ENCODE results near the gene SLC2A13.

The SLC2A13 gene

GRCh38 chr12:39912211-39912980 is 193.5 kb downstream of the SLC2A13 start:
- H3K4me1 ChIP-seq (ENCODE audit: control insufficient read depth, insufficient read depth, low read length) = peaks cover 4% of the 10 kb centered on the region; the same call in 1 of the 2 replicates
- CTCF ChIA-PET = no interaction called here
- H3K9me3 ChIP-seq (ENCODE audit: control insufficient read depth, insufficient read depth, low read depth, low read length) = no peaks in the 10 kb centered on the region
- H3K27ac ChIP-seq (ENCODE audit: extremely low read depth, low read depth, low read length) = no peak overlapping the region
- no peak for TF ChIP-seq MYNN (tag by site-specific recombination; IDR thresholded peaks at IDR 0.05; ENCODE audit: borderline replicate concordance)
- no peak for TF ChIP-seq ZBTB21 (tag by site-specific recombination; IDR thresholded peaks at IDR 0.05)
- TF ChIP-seq ZNF629 (tag by site-specific recombination; IDR thresholded peaks at IDR 0.05) = no peak
- no peak for TF ChIP-seq CTCF (tag by site-specific recombination; IDR thresholded peaks at IDR 0.05)
- no peak for TF ChIP-seq ZNF658 (tag by site-specific recombination; IDR thresholded peaks at IDR 0.05)
- no peak for TF ChIP-seq ZNF341 (tag by site-specific recombination; IDR thresholded peaks at IDR 0.05; ENCODE audit: low read depth)
- no peak for TF ChIP-seq ZNF837 (tag by site-specific recombination; IDR thresholded peaks at IDR 0.05)
- no peak for TF ChIP-seq ZNF292 (tag by site-specific recombination; IDR thresholded peaks at IDR 0.05; ENCODE audit: borderline replicate concordance, low read depth)
- TF ChIP-seq ZNF2 (tag by site-specific recombination; IDR thresholded peaks at IDR 0.05) = no peak
- TF ChIP-seq, protein P1, sequence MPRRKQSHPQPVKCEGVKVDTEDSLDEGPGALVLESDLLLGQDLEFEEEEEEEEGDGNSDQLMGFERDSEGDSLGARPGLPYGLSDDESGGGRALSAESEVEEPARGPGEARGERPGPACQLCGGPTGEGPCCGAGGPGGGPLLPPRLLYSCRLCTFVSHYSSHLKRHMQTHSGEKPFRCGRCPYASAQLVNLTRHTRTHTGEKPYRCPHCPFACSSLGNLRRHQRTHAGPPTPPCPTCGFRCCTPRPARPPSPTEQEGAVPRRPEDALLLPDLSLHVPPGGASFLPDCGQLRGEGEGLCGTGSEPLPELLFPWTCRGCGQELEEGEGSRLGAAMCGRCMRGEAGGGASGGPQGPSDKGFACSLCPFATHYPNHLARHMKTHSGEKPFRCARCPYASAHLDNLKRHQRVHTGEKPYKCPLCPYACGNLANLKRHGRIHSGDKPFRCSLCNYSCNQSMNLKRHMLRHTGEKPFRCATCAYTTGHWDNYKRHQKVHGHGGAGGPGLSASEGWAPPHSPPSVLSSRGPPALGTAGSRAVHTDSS (tag by site-specific recombination; IDR thresholded peaks at IDR 0.05) = no peak
- TF ChIP-seq ZNF248 (tag by site-specific recombination; IDR thresholded peaks at IDR 0.05) = no peak
- no peak for TF ChIP-seq ZNF394 (tag by site-specific recombination; IDR thresholded peaks at IDR 0.05; ENCODE audit: borderline replicate concordance)
- TF ChIP-seq ZBTB7A (tag by site-specific recombination; IDR thresholded peaks at IDR 0.05; ENCODE audit: low read depth) = no peak
- TF ChIP-seq ZNF654 (tag by site-specific recombination; IDR thresholded peaks at IDR 0.05; ENCODE audit: low read depth) = no peak
- TF ChIP-seq MEIS1 (CRISPR knock-in tag; IDR thresholded peaks at IDR 0.05; ENCODE audit: borderline replicate concordance) = no peak
- no peaks in the 10 kb centered on the region for H3K36me3 ChIP-seq (ENCODE audit: control insufficient read depth in 2 of 2, insufficient read depth in 1 of 2, low read length in 2 of 2)
- POLR2A ChIA-PET = no interaction called here
- H3K4me3 ChIP-seq (ENCODE audit: low read depth, low read length) = no peak overlapping the region

- CTCF ChIA-PET = interaction anchor here (0.6 kb wide), 1 partner anchor 57 kb away, joined by 3 read pairs; no protein-coding TSS in a partner anchor
Observed at GRCh38 chr12:39906237-39906636, 199.6 kb downstream of the SLC2A13 start.

More at GRCh38 chr12:39906237-39906636, 199.6 kb downstream of the SLC2A13 start:
- Histone ChIP-seq H3K4me3 (ENCODE audit: low read depth, low read length) (no peak overlapping the region), H3K9me3 (ENCODE audit: control insufficient read depth, insufficient read depth, low read depth, low read length) (no peaks in the 10 kb centered on the region), H3K4me1 (ENCODE audit: control insufficient read depth, insufficient read depth, low read length) (no peaks in the 10 kb centered on the region), H3K27ac (ENCODE audit: extremely low read depth, low read depth, low read length) (no peak overlapping the region), H3K36me3 (ENCODE audit: control insufficient read depth in 2 of 2, insufficient read depth in 1 of 2, low read length in 2 of 2) (no peaks in the 10 kb centered on the region)
- no peak for TF ChIP-seq ZNF302 (tag by site-specific recombination; IDR thresholded peaks at IDR 0.05; ENCODE audit: low read depth)
- peak; percentile 87 for TF ChIP-seq PRDM4 (tag by site-specific recombination; IDR thresholded peaks at IDR 0.05)
- no peak for TF ChIP-seq ZNF146 (tag by site-specific recombination; IDR thresholded peaks at IDR 0.05)
- peak; percentile 63; the same call in 1 of the 2 replicates for TF ChIP-seq PRDM1 (tag by site-specific recombination; IDR thresholded peaks at IDR 0.05)
- TF ChIP-seq ZNF10 (tag by site-specific recombination; IDR thresholded peaks at IDR 0.05) = no peak
- POLR2A ChIA-PET = interaction anchor here (0.6 kb wide), 1 partner anchor 71 kb away, joined by 4 read pairs; no protein-coding TSS in a partner anchor

Measured in HEK293 (cell line).